Dermis microvascular lymphatic vessel endothelial cell (primary cell): ENCODE results near the gene CRAT. TPM values are rescaled to one million over a fixed set of nuclear protein-coding genes. Genes with fewer than 3 reads are reported as not detected.
"Not testable (repeated sequence)": the region's sequence is repeated elsewhere in the genome, so short reads cannot be mapped to it uniquely, and the experiment has no call there.

Experiments
- DNase-seq, 2 donors: peaks; one replicate each; pipeline versions ENCODE4 v3.0.0 to v3.0.0-alpha.2; 2010; ENCODE audit warnings: low read depth in 2 of 2
- total RNA-seq: library from RNA; depleted of rRNA; stranded (reverse); fragments of >200 nt; gene quantifications from 2 replicates; pipeline ENCODE4 v1.2.1, GENCODE V29; 2014

Gene CRAT
- total RNA-seq, 1 donor from 2014 or later, result 24.8 TPM

- DNase-seq, result peak; percentile 85 to 93
Measured at GRCh38 chr9:129138476-129139232, 28.1 kb upstream of the CRAT start.

- no peak for DNase-seq
Measured at GRCh38 chr9:129138144-129138462, 27.5 kb upstream of the CRAT start.

GRCh38 chr9:129137292-129138143, 26.9 kb upstream of the CRAT start:
- DNase-seq, result peak in 1 of 2 donors; percentile 37

- DNase-seq, result no peak
Measured at GRCh38 chr9:129136446-129137035, 25.9 kb upstream of the CRAT start.

GRCh38 chr9:129135476-129135875, 24.9 kb upstream of the CRAT start:
- no peak for DNase-seq

- DNase-seq, result no peak
Measured at GRCh38 chr9:129133082-129133481, 22.5 kb upstream of the CRAT start.

- DNase-seq, result peak; percentile 51 to 68
Measured at GRCh38 chr9:129131300-129132145, 20.9 kb upstream of the CRAT start.

GRCh38 chr9:129130791-129131190, 20.2 kb upstream of the CRAT start:
- no peak for DNase-seq

- not testable (repeated sequence) for DNase-seq
Measured at GRCh38 chr9:129130271-129130670, 19.7 kb upstream of the CRAT start.

- no peak for DNase-seq
Measured at GRCh38 chr9:129128689-129129088, 18.1 kb upstream of the CRAT start.

- peak in 1 of 2 donors; percentile 47 for DNase-seq
Measured at GRCh38 chr9:129126749-129127618, 16.4 kb upstream of the CRAT start.

- DNase-seq, result peak in 1 of 2 donors; percentile 38
Measured at GRCh38 chr9:129125478-129125877, 14.9 kb upstream of the CRAT start.

GRCh38 chr9:129124506-129125069, 14.0 kb upstream of the CRAT start:
- DNase-seq, result no peak

GRCh38 chr9:129122976-129123375, 12.4 kb upstream of the CRAT start:
- DNase-seq, result not testable (repeated sequence)

- no peak for DNase-seq
Measured at GRCh38 chr9:129122133-129122532, 11.5 kb upstream of the CRAT start.

GRCh38 chr9:129121483-129121882, 10.9 kb upstream of the CRAT start:
- DNase-seq, result no peak

GRCh38 chr9:129118799-129119198, 8.2 kb upstream of the CRAT start:
- no peak for DNase-seq

GRCh38 chr9:129113645-129114304, 3.2 kb upstream of the CRAT start:
- no peak for DNase-seq

GRCh38 chr9:129112526-129112925, 1.9 kb upstream of the CRAT start:
- not testable (repeated sequence) for DNase-seq
